ENCODE data around the gene BACH2.

DNA sequence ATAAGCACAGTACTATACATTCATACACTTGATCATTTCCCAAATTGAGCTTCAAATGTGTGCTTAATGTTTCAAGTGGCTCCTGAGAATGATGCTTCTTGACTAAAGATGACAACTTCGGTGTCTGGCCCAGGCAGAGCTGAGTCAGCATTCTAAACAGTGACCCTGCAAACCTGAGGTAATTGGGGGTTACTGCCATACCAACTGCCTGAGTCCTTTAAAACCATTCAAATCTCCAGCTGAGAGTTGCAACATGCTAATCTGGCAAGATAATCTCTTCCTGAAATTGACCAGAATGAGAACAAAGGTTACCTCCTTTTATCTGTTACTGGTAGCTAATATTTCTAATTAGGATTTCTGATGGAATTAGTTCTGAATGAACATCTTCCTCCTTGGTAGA, 8.2 kb downstream of the BACH2 start:
- TF ChIP-seq, protein P1, sequence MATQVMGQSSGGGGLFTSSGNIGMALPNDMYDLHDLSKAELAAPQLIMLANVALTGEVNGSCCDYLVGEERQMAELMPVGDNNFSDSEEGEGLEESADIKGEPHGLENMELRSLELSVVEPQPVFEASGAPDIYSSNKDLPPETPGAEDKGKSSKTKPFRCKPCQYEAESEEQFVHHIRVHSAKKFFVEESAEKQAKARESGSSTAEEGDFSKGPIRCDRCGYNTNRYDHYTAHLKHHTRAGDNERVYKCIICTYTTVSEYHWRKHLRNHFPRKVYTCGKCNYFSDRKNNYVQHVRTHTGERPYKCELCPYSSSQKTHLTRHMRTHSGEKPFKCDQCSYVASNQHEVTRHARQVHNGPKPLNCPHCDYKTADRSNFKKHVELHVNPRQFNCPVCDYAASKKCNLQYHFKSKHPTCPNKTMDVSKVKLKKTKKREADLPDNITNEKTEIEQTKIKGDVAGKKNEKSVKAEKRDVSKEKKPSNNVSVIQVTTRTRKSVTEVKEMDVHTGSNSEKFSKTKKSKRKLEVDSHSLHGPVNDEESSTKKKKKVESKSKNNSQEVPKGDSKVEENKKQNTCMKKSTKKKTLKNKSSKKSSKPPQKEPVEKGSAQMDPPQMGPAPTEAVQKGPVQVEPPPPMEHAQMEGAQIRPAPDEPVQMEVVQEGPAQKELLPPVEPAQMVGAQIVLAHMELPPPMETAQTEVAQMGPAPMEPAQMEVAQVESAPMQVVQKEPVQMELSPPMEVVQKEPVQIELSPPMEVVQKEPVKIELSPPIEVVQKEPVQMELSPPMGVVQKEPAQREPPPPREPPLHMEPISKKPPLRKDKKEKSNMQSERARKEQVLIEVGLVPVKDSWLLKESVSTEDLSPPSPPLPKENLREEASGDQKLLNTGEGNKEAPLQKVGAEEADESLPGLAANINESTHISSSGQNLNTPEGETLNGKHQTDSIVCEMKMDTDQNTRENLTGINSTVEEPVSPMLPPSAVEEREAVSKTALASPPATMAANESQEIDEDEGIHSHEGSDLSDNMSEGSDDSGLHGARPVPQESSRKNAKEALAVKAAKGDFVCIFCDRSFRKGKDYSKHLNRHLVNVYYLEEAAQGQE (IDR thresholded peaks at IDR 0.05; ENCODE audit: insufficient read depth in 1 of 2, low read depth in 2 of 2, low read length in 2 of 2), result no peak
- TF ChIP-seq POLR2AphosphoS5 (IDR thresholded peaks at IDR 0.05; ENCODE audit: low read depth, low read length), result no peak; the same call in 1 of the 2 replicates
- no peak for TF ChIP-seq SIN3A (IDR thresholded peaks at IDR 0.05; ENCODE audit: borderline replicate concordance, insufficient read depth, low read length)
- no peak for TF ChIP-seq TAF1 (IDR thresholded peaks at IDR 0.05; ENCODE audit: borderline replicate concordance, insufficient read depth, low read length)
- TF ChIP-seq FOXP2 (optimal IDR thresholded peaks at IDR 0.05; ENCODE audit: borderline replicate concordance, extremely low read depth, extremely low read length, insufficient read depth), result no peak

All from PFSK-1 (cell line).